ENCODE data around the gene FFAR2.

FFAR2 gene

GRCh38 chr19:35478794-35479677 is 31.0 kb downstream of the FFAR2 start:
- in situ Hi-C loops (cut with HindIII; ENCODE audit: low sequenced_read_pairs), result no loop called here

DNA sequence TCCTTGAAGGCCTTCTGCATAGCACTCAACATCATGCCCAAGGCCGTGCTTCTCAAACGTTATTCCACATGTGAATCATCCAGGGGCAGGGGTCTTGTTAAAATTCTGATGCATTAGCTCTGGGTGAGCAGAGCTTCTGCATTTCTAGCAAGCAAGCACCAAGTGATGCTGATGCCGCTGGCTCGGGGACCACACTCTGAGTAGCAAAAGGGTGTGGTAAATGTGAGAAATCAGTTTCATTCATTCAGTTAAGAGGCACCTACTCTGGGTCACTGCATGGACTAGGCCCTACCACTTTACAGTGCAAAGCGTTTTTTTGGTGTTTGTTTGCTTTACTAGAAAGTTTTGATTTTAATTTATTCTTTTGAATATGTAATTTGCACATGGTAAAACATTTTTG is 35.0 kb downstream of the FFAR2 start:
- in situ Hi-C loops (cut with HindIII; ENCODE audit: low sequenced_read_pairs), result no loop called here

DNA sequence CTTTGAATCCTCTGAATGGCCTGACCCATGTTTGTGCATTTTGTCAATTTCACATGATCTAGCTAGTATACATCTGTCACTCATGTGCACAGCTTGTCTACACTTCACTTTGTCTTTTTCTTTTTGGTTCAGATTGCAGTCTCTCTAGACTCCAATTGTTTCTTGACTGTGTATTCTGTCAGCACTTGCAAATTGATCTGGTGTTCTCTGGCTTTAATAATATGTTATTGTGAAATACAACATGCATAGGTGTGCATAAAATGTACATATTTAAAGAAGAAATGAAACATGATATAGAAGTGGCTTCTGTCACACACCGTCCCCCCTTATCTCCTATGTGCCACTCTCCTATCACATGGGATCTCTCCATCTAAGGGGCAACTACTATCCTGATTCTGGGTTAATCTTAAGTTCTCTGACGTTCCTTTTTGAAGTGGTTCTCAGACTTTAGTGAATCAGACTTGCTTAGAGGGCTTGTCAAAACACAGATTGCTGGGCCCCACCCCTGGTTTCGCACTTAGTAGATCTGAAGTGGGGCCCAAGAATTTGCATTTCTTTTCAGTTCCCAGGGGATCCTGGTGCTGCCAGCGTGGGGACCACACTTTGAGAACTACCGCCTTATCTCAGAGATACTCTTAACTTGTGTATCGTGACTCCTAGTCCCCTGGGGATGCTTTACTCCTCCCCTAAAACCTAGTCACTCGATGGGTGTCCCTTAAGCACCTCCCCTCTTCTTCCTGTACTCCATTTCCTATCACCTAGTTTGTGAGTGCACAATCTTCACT is 36.4 kb downstream of the FFAR2 start:
- in situ Hi-C loops (cut with HindIII; ENCODE audit: low sequenced_read_pairs), result loop anchor here (5.0 kb wide), 1 partner anchor 52 kb away; no protein-coding TSS in a partner anchor

DNA sequence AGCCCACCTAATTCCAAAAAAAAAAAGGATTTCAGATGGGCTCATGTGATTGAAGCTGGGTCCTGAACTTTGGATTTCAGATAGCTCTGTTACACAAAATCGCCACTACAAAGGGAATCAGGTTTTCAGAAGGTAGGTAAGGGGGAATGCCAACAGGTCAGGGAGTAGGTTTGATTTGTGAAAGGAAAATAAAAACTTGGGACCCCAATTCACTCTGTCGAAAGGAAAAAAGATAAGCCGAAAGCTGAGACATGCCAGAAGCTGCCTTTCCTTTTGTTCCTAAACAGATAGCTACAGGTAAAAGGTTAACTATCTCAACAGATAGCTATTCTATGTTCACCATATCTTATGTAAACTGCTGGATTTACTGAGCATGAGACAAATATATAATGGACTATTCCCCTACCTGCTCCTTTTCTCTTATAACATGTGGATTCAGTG is 38.2 kb downstream of the FFAR2 start:
- in situ Hi-C loops (cut with HindIII; ENCODE audit: low sequenced_read_pairs), result loop anchor here (5.0 kb wide), 1 partner anchor 54 kb away; no protein-coding TSS in a partner anchor

- in situ Hi-C loops (cut with HindIII; ENCODE audit: low sequenced_read_pairs), result loop anchor here (5.0 kb wide), 1 partner anchor 55 kb away; no protein-coding TSS in a partner anchor
These were observed 39.7 kb downstream of the FFAR2 start for GRCh38 chr19:35487656-35488182.

DNA sequence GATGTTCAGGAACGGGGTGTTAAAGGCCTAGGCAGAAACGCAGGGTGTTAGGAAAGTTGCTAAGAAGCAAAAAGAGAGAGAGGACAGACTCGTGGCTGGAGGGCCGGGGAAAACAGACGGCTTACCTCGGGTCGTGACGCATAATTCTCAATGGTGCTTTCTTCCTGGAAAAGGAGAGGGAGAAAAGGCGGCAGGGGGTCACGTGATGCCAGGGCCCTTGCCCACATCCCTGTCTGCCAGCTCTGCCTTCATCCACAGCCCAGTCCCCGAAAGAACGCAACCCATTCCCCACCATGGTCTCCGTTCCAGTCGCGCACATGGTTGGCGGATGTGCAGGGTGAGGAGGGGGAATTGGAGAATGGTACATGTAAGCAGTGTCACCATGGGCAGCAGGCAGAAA is 40.6 kb downstream of the FFAR2 start:
- in situ Hi-C loops (cut with HindIII; ENCODE audit: low sequenced_read_pairs), result loop anchor here (5.0 kb wide), 1 partner anchor 56 kb away; no protein-coding TSS in a partner anchor

DNA sequence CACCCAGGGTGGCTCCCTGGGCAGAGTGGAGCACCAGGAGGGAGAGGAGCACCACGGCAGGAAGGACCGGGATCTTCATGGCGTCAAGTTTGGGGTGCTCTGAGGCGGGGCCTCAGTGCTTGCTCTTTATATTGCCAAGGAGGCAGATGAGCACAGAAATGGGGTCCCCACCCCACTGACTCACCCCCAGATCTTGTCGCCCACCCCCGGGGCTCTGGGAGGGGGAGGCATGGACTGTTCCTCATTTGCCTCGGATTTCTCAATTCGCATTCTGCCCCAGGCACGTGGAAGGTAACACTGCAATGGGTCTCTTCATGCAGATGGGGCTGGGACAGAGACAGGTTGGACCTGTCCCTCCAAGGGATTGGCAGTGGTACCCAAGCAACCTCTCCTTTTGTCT is 42.3 kb downstream of the FFAR2 start, which contains the start of gene KRTDAP:
Gene KRTDAP, minus strand, starts transcription at position 101 of the 400 bp plus-strand sequence. Its CDS starts 22 bp downstream, at position 79.
- in situ Hi-C loops (cut with HindIII; ENCODE audit: low sequenced_read_pairs), result no loop called here

GRCh38 chr19:35491836-35492360 is 43.8 kb downstream of the FFAR2 start:
- in situ Hi-C loops (cut with HindIII; ENCODE audit: low sequenced_read_pairs), result no loop called here

- in situ Hi-C loops (cut with HindIII; ENCODE audit: low sequenced_read_pairs), result no loop called here
These were observed 45.9 kb downstream of the FFAR2 start for GRCh38 chr19:35493971-35494370.

- in situ Hi-C loops (cut with HindIII; ENCODE audit: low sequenced_read_pairs), result no loop called here
These were observed 47.3 kb downstream of the FFAR2 start for GRCh38 chr19:35495107-35496064.

DNA sequence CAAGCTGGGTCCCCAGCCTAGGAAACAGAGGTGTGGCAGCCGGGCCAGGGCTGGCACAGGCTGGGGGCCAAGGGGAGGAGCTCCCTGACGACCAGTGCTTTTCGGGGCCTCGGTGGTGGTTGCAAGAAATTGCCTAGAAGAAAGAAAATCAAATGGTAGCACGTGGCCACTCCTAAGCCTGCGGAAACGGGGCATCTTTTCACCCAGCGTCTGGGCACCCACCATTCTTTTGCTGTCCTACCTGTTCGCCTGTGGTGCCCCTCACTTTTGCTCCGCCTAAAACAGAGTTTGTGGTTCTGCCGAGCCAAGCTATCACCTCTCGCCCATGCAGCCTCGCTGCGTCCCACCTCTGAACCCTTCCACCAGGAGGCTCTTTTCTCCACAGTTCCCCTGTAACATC is 49.3 kb downstream of the FFAR2 start:
- in situ Hi-C loops (cut with HindIII; ENCODE audit: low sequenced_read_pairs), result no loop called here

GRCh38 chr19:35498220-35498619 is 50.2 kb downstream of the FFAR2 start:
- in situ Hi-C loops (cut with HindIII; ENCODE audit: low sequenced_read_pairs), result no loop called here

- in situ Hi-C loops (cut with HindIII; ENCODE audit: low sequenced_read_pairs), result no loop called here
These were observed 51.0 kb downstream of the FFAR2 start for GRCh38 chr19:35498984-35499527.

GRCh38 chr19:35500611-35501010 is 52.6 kb downstream of the FFAR2 start:
- in situ Hi-C loops (cut with HindIII; ENCODE audit: low sequenced_read_pairs), result no loop called here

Measured in DLD1 (cell line).